Measurements from ENCODE around the gene CACNA1G.

- TF ChIP-seq CTCF (IDR thresholded peaks at IDR 0.05) (no peak), EZH2 (IDR thresholded peaks at IDR 0.05) (no peak), EZH2phosphoT487 (IDR thresholded peaks at IDR 0.05) (no peak)
These were observed 18.9 kb downstream of the CACNA1G start for GRCh38 chr17:50579399-50579798.
